GM21515 (cell line): ENCODE results near the gene LGALS1.

Experiments
- ATAC-seq: cut with Tn5 transposase; IDR thresholded peaks from one replicate; pipeline ENCODE4 v1.9.1; 2021; ENCODE audit not compliant: unreplicated experiment

Gene LGALS1

DNA sequence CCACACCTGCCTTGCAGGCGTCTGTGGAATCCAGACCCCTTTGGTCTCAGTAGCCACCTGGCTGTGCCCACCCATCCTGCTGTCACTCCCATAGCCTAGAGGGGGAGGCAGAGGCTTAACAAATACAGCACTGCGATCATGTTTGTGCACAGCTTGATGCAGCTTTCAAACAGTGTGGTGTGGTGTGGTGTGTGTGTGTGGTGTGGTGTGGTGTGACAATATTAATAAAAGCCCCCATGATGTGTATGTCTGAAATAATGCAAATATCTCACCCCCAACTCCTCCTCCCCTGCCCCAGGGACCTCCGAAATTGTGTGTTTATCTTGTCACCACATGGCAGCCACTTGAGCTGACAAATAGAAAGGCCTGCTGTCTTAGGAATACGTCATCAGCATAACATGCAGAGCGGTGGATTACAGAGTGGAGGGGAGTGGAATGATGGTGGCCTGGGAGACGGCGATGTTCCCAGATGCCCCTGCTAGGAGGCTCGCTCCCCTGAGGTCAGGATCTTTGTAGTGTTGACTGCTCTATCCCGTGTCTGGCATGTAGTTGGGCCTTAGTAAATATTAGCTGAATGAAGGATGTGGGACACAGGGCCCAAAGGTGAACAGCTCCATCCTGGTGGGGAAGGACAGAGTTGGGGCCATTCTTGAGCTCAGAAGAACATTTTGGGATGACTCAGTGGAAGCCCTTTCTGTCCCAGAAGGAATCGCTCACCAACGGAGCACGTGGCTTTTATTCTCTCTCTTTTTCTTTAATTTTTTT, 14.1 kb upstream of the LGALS1 start:
- ATAC-seq, result no peak

- ATAC-seq, result no peak
These were observed 13.4 kb upstream of the LGALS1 start for GRCh38 chr22:37662039-37662438.

- ATAC-seq, result no peak
These were observed 11.8 kb upstream of the LGALS1 start for GRCh38 chr22:37663521-37664140.

GRCh38 chr22:37664249-37665101, 11.0 kb upstream of the LGALS1 start:
- no peak for ATAC-seq

DNA sequence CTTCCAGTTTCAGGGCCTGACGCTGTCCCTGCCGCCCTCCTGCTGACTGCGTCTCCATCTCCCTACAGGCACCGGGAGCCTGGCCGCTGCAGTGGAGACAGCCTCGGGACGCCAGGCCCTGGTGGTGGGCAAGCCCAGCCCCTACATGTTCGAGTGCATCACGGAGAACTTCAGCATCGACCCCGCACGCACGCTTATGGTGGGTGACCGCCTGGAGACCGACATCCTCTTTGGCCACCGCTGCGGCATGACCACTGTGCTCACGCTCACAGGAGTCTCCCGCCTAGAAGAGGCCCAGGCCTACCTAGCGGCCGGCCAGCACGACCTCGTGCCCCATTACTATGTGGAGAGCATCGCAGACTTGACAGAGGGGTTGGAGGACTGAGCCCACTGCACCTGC, 9.9 kb upstream of the LGALS1 start:
- ATAC-seq, result no peak

- ATAC-seq, result no peak
These were observed 5.8 kb upstream of the LGALS1 start for GRCh38 chr22:37669586-37669985.

DNA sequence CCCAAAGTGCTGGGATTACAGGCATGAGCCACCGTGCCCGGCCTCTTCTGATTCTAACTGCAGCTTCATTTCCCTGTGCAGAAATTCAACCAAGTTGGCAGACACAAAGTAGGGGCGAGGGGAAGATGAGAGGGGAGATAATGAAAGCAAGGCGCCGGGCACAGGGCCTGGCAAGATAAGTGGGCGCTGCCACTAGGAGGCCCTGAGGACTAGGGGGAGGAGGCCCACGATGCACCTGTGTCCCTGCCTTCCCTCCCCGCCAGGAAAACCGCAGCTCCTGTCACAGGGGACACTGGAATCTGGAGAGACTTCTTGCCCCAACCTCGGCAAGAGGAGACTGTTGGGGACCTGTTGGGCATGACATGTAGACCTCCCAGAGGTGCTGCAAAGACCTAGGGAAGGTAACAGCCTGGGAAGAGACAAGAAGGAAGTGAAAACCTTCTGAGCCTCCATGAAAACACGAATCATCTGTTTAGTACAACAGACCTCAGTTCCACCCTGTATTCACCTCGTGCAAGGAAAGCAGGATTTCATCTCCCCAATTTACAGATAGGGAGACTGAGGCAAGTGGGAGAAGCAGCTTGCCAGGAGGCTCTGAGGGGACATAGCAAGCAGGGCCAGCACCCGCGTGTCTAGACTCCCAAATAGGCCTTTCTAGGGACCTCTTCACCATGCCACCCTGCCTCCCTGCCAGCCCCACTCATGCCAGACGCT, 3.1 kb upstream of the LGALS1 start:
- ATAC-seq, result no peak

- ATAC-seq, result no peak
These were observed 2.4 kb upstream of the LGALS1 start for GRCh38 chr22:37672920-37673455.

DNA sequence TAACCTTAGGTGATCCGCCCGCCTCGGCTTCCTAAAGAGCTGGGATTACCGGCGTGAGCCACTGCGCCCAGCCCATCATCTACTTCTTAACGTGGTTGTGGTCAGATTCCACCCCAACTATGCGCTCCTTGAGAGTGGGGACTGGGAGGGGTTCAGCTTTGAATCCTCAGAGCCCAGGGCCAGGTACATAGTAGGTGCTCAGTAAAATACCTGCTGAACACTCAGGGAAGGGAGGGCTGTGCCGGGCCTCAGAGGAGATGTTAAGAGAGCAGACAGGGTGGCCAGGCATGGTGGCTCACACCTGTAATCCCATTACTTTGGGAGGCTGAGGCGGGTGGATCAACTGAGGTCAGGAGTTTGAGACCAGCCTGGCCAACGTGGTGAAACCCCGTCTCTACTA, 1.2 kb upstream of the LGALS1 start:
- no peak for ATAC-seq

GRCh38 chr22:37675930-37676735, 697 bp downstream of the LGALS1 start:
- ATAC-seq, result no peak

- ATAC-seq, result peak; percentile 32
These were observed 1.5 kb downstream of the LGALS1 start for GRCh38 chr22:37676736-37677492.

DNA sequence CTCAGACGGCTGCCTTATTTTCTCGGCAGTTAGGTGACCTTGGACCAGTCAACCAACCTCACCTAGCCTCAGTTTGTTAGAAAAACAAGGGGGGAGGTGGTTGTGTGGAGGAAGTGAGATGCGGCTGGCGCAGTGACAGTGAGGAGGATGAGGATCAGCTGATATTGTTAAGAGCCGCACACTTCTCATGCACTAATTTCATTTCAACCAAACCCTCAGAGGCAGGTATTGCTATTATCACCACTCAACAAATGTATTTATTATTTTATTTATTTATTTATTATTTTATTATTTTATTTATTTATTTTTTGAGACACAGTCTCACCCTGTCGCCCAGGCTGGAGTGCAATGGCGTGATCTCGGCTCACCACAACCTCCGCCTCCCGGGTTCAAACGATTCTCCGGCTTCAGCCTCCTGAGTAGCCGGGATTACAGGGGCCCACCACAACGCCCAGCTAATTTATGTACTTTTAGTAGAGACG, 2.1 kb downstream of the LGALS1 start:
- no peak for ATAC-seq

DNA sequence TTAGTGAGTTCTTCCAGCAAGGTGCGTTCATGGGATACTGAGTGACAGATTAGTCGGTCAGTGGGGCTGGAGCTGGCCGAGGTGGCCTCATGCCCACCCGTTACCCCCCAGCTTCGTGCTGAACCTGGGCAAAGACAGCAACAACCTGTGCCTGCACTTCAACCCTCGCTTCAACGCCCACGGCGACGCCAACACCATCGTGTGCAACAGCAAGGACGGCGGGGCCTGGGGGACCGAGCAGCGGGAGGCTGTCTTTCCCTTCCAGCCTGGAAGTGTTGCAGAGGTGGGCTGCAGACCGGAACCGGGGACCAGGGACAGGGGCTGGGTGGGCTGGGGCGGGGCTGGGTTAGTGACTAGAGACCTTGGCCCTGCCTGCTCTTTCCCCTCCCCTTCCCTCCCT, 2.9 kb downstream of the LGALS1 start:
- ATAC-seq, result no peak

GRCh38 chr22:37679670-37680069, 4.2 kb downstream of the LGALS1 start:
- no peak for ATAC-seq

DNA sequence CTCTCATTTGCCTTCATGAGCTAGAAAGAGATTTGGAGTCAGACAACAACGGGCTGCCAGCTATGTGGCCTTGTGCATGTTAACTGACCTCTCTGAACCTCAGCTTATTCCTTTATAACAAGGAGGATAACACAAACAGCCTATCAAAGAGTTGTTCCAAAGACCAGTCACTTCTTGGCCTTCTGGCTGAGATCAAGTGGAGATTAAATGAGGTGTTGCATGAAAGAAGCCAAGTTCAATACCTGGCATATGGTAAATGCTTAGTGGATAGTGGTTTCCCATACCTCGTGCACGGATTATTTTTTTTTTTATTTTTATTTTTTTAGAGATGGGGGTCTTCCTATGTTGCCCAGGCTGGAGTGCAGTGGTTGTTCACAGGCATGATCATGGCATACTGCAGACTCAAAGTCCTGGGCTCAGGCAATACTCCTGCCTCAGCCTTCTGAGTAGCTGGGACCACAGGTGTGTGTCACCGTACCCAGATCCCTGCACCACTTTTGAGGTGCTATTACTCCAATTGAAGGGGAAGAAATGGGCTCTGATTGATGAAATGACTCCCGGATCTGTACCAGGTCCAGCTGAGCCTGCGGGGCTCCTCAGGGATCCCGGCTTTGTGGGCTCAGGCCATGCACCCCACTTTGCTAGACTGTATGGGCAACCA, 4.9 kb downstream of the LGALS1 start:
- no peak for ATAC-seq

- ATAC-seq, result no peak
These were observed 5.6 kb downstream of the LGALS1 start for GRCh38 chr22:37681001-37681424.

GRCh38 chr22:37681556-37682049, 6.2 kb downstream of the LGALS1 start:
- no peak for ATAC-seq

DNA sequence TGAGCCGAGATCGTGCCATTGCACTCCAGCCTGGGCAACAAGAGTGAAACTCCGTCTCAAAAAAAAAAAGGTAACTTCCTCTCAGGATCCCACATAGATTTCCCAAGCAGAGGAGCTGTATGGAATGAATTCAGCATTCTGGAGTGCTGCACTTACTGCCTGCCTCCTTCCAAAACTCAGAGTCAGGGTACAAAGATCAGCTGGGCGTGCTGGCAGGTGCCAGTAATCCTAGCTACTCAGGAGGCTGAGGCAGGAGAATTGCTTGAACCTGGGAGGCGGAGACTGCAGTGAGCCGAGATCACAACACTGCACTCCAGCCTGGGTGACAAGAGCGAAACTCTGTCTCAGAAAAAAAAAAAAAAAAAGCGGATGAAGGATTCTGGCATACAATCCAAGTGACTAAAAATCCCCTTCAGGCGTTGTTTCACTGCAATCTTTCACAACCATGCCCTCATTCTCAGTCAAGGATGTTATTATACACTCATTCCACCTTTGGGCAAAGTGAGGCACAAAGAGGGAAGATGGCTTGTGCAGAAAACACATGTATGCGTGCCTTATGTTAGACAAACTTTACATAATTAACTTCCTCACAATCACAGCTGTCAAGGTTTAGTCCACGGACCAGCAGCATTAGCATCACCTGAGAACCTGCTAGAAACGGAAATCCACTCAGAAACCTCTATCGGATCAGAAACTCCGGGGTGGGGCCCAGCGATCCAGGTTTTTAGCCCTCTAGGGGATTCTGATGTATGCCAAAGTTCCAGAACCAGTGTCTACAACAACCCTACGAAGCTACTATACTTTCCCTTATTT, 9.6 kb downstream of the LGALS1 start:
- no peak for ATAC-seq
